IPS DF 19.7 (cell line): Measurements from ENCODE around the gene TBX2.

Experiments
- DNase-seq: peaks from one replicate; pipeline ENCODE4 v3.0.0-alpha.2; 2013; ENCODE audit warnings: low read depth, low spot score

Gene TBX2

GRCh38 chr17:61387511-61388305 is 11.9 kb upstream of the TBX2 start:
- no peak for DNase-seq

GRCh38 chr17:61388561-61389356 is 10.9 kb upstream of the TBX2 start:
- no peak for DNase-seq

GRCh38 chr17:61389670-61390478 is 9.8 kb upstream of the TBX2 start:
- no peak for DNase-seq

GRCh38 chr17:61390479-61390791 is 9.2 kb upstream of the TBX2 start:
- no peak for DNase-seq

GRCh38 chr17:61391595-61392291 is 7.9 kb upstream of the TBX2 start:
- DNase-seq: no peak

GRCh38 chr17:61392679-61393078 is 7.0 kb upstream of the TBX2 start:
- DNase-seq: no peak

- DNase-seq: no peak
Observed at GRCh38 chr17:61393550-61393903, 6.1 kb upstream of the TBX2 start.

- DNase-seq: no peak
Observed at GRCh38 chr17:61393904-61394629, 5.6 kb upstream of the TBX2 start.

GRCh38 chr17:61394630-61395408 is 4.8 kb upstream of the TBX2 start:
- DNase-seq: no peak

- no peak for DNase-seq
Observed at GRCh38 chr17:61395409-61395982, 4.1 kb upstream of the TBX2 start.

- DNase-seq: no peak
Observed at GRCh38 chr17:61395983-61396585, 3.6 kb upstream of the TBX2 start.

GRCh38 chr17:61396586-61397085 is 3.0 kb upstream of the TBX2 start:
- no peak for DNase-seq

GRCh38 chr17:61397086-61397842 is 2.4 kb upstream of the TBX2 start:
- no peak for DNase-seq

- DNase-seq: no peak
Observed at GRCh38 chr17:61398721-61399130, 917 bp upstream of the TBX2 start.

GRCh38 chr17:61400066-61400716 is 548 bp downstream of the TBX2 start:
- no peak for DNase-seq

- no peak for DNase-seq
Observed at GRCh38 chr17:61400717-61401388, 1.2 kb downstream of the TBX2 start.

GRCh38 chr17:61401389-61402072 is 1.9 kb downstream of the TBX2 start:
- DNase-seq: no peak
